ENCODE measurements around the gene OXA1L.
"Not testable (repeated sequence)": the region's sequence is repeated elsewhere in the genome, so short reads cannot be mapped to it uniquely, and the experiment has no call there.

Gene OXA1L

DNA sequence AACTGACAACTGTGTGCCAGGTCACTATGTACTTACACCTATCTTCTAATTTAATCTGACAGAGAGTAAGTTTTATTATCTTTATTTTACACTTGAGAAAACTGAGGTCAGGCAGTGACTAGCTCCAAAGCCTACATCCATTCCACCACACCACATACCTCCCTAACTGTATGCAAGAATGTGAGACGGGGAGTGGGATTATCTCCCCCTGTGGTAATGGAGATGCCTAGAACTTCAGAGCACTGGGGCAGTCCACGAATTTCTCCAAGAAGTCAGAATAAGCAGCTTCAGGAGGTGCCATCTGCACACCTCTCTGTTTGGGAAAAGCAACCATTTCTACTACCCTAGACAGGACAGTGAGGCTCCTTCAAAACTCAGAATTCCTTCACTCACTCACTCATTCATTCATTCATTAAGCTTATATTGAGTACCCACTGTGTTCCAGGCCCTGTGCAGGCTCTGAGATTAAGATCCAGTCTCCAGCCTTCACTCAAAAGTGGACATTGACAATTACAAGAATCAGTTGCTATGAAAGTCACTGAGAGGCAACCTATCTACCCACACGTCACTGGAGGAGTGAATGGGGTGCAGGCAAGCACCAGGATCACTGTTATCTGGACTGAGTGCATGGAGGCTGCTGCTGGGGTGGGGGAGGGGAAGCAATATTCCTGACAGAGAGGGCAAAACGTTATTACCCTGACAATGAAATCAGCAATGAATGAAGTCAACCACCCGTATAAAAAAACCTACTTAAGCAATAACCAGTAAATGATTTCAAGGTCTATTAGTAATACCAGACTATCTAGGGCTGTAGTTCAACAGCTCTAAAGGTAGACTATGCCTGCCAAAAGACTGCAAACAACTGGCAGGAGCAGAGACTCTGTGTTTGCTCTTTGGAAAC lies 30.8 kb downstream of the OXA1L start:
- no peak for DNase-seq (ENCODE audit: low spot score)
- in situ Hi-C loops (cut with MboI; ENCODE audit: low sequenced_read_pairs, unreplicated experiment) = no loop called here
- TF ChIP-seq, protein P1, sequence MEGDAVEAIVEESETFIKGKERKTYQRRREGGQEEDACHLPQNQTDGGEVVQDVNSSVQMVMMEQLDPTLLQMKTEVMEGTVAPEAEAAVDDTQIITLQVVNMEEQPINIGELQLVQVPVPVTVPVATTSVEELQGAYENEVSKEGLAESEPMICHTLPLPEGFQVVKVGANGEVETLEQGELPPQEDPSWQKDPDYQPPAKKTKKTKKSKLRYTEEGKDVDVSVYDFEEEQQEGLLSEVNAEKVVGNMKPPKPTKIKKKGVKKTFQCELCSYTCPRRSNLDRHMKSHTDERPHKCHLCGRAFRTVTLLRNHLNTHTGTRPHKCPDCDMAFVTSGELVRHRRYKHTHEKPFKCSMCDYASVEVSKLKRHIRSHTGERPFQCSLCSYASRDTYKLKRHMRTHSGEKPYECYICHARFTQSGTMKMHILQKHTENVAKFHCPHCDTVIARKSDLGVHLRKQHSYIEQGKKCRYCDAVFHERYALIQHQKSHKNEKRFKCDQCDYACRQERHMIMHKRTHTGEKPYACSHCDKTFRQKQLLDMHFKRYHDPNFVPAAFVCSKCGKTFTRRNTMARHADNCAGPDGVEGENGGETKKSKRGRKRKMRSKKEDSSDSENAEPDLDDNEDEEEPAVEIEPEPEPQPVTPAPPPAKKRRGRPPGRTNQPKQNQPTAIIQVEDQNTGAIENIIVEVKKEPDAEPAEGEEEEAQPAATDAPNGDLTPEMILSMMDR (IDR thresholded peaks at IDR 0.05; ENCODE audit: borderline replicate concordance, control extremely low read depth, extremely low read depth, insufficient read depth, missing control alignments) = no peak

DNA sequence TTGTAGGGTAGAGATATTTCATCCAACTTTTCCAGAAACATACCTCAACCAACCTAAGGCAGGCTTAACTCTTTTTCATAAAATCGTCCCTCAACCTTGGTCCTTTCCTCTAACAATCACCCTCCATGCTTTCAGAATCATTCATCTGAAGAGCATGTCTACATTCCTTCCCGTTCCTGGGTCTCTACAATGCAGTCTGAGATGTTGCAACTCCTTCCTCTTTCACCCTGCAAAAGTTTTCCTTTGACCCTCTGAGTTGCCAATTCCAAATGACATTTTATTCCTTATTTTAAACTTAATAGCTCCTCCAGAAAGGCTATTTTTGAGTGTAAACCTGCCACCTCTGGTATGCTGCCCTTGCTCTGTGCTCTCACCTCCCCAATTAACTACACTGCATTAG lies 32.0 kb downstream of the OXA1L start:
- no peak for DNase-seq (ENCODE audit: low spot score)
- in situ Hi-C loops (cut with MboI; ENCODE audit: low sequenced_read_pairs, unreplicated experiment) = no loop called here
- TF ChIP-seq, protein P1 (IDR thresholded peaks at IDR 0.05; ENCODE audit: borderline replicate concordance, control extremely low read depth, extremely low read depth, insufficient read depth, missing control alignments) = no peak

DNA sequence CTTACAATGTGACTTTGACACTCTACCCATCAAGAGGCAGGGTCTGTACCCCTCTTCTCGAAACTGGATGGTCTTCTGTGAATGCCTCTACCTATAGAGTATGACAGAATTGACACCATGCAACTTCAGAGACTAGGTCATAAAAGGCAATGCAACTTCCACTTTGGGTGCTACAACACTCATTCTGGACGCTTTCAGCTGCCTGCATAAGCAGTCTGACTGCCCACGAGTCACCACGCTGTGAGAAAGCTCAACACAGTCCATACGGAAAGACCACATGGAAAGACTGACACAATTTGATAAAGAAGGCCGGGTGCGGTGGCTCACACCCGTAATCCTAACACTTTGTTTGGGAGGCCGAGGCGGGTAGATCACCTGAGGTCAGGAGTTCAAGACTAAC lies 33.9 kb downstream of the OXA1L start:
- no peak for DNase-seq (ENCODE audit: low spot score)
- in situ Hi-C loops (cut with MboI; ENCODE audit: low sequenced_read_pairs, unreplicated experiment) = no loop called here
- TF ChIP-seq, protein P1 (IDR thresholded peaks at IDR 0.05; ENCODE audit: borderline replicate concordance, control extremely low read depth, extremely low read depth, insufficient read depth, missing control alignments) = no peak

DNA sequence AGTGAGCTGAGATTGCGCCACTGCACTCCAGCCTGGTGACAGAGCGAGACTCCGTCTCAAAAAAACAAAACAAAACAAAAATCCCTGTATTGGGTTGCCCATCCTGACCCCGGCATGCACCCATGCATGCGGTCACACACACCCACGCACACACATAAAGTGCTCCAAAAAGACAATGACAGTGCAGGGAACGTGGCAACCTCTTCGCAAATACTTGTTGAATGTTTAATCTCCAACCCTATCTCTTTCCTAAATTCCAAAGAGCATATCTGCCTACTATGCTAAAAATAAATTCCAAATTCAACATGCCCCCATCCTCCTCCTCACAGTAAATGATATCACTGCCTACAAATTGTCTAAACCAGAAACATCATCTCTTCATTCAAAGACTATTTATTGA lies 35.2 kb downstream of the OXA1L start:
- in situ Hi-C loops (cut with MboI; ENCODE audit: low sequenced_read_pairs, unreplicated experiment) = no loop called here
- no peak for DNase-seq (ENCODE audit: low spot score)
- TF ChIP-seq, protein P1 (IDR thresholded peaks at IDR 0.05; ENCODE audit: borderline replicate concordance, control extremely low read depth, extremely low read depth, insufficient read depth, missing control alignments) = no peak

DNA sequence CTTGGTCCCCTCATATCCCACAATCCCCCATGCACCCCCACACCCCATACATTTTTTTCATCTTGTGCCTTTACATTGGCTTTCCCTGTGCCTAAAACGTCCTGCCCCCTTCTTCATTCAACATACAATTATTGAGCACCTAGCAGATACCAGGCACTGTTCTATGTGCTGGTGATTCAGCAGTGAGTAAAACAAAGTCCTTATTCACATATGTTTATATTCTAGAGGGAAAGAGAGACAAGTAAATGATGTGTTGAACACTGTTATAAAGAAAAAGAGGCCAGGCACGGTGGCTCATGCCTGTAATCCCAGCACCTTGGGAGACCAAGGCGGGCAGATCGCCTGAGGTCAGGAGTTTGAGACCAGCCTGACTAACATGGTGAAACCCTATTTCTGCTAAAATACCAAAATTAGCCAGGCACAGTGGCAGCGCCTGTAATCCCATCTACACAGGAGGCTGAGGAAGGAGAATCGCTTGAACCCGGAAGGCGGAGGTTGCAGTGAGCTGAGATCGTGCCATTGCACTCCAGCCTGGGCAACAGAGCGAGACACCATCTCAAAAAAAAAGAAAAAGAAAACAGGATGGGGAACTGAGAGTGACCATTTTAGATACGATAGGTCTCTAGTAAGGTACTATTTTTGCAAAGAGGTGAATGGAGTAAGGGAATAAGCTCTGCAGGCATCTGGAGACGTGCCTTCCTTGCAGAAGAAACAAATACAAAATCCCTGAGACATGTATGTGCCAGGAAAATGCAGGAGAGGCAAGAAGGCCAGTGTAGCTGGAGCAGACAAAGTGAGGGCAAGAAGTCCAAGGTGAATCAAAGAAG lies 36.6 kb downstream of the OXA1L start:
- in situ Hi-C loops (cut with MboI; ENCODE audit: low sequenced_read_pairs, unreplicated experiment) = no loop called here

DNA sequence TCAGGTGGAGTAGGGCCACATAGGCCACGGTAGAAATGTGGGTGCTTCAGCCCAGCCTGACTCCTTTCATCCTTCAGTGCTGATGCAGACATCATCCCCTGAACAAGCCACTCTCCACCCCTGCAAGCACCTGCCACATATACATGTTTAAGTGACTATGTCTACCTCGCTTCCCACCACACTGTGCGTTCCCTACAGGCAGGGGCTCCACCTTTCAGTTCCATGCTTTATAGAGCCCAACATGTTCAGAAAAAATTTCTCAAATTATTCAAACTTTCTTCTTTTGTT lies 37.1 kb downstream of the OXA1L start:
- DNase-seq (ENCODE audit: low spot score) = no peak

More for the DNA sequence above, 36.6 kb downstream of the OXA1L start:
- no peak for DNase-seq (ENCODE audit: low spot score)
- TF ChIP-seq, protein P1 (IDR thresholded peaks at IDR 0.05; ENCODE audit: borderline replicate concordance, control extremely low read depth, extremely low read depth, insufficient read depth, missing control alignments) = no peak

DNA sequence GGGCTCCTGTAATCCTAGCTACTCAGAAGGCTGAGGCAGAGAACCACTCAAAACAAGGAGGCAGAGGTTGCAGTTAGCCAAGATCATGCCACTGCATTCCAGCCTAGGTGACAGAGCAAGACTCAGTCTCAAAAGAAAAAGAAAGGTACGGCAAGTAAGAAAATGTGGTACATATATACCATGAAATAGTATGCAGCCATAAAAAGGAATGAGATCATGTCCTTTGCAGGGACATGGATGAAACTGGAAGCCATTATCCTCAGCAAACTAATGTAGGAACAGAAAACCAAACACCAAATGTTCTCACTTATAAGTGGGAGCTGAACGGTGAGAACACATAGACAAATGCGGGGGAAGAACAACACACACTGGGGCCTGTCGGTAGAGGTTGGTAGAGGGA lies 38.7 kb downstream of the OXA1L start:
- in situ Hi-C loops (cut with MboI; ENCODE audit: low sequenced_read_pairs, unreplicated experiment) = not testable (repeated sequence)

More for the DNA sequence above, 37.1 kb downstream of the OXA1L start:
- TF ChIP-seq, protein P1 (IDR thresholded peaks at IDR 0.05; ENCODE audit: borderline replicate concordance, control extremely low read depth, extremely low read depth, insufficient read depth, missing control alignments) = no peak
- in situ Hi-C loops (cut with MboI; ENCODE audit: low sequenced_read_pairs, unreplicated experiment) = no loop called here

More for the DNA sequence above, 38.7 kb downstream of the OXA1L start:
- DNase-seq (ENCODE audit: low spot score) = not testable (repeated sequence)
